Measurements from ENCODE around the gene RTEL1. TPM values are rescaled to one million over a fixed set of nuclear protein-coding genes. Genes with fewer than 3 reads are reported as not detected.

Gene RTEL1
- total RNA-seq, 1 experiment from 2014 or later, result 33.4 TPM

DNA sequence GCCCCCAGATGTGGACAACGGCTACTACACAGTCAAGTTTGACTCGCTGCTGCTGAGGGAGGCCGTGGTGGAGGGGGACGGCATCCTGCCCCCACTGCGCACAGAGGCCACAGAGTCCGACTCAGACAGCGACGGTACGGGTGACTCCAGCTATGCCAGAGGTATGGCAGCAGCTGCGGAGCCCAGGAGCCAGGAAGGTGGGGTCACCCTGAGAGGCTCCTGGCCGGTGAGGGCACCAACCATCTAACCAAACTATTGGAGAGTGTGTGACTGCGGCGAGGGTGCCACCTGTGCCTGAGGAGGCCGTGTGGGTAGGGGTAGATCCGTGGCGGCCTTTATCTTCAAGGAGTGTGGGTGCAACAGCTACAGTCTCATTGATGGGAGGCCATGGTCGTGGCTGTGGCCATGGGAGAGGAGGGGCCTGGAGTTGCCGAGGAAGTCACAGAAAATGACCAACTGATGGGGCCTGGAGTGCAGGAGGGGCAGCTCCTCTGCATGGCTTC lies 75.5 kb downstream of the RTEL1 start:
- Mint-ChIP-seq H3K4me3 (no peak overlapping the region), H3K36me3 (ENCODE audit: insufficient read depth in 1 of 3, low read depth in 3 of 3) (peaks cover 11 to 31% (median 14%) of the 10 kb centered on the region in 3 experiments; a peak in 6 of 7 replicates), H3K4me1 (no peaks in the 10 kb centered on the region), H3K27me3 (ENCODE audit: low read depth) (no peaks in the 10 kb centered on the region; the same call in 1 of the 2 replicates), H3K9me3 (no peaks in the 10 kb centered on the region), H3K27ac (peak overlapping the region in 2 of 3 experiments; percentile 25 to 49; a peak in 2 of 7 replicates)
- no CpG with 5 or more reads among the region's 18 CpGs for WGBS (ENCODE audit: extremely low coverage, insufficient read length, low lambda C conversion rate)
- TF ChIP-seq, protein P1, sequence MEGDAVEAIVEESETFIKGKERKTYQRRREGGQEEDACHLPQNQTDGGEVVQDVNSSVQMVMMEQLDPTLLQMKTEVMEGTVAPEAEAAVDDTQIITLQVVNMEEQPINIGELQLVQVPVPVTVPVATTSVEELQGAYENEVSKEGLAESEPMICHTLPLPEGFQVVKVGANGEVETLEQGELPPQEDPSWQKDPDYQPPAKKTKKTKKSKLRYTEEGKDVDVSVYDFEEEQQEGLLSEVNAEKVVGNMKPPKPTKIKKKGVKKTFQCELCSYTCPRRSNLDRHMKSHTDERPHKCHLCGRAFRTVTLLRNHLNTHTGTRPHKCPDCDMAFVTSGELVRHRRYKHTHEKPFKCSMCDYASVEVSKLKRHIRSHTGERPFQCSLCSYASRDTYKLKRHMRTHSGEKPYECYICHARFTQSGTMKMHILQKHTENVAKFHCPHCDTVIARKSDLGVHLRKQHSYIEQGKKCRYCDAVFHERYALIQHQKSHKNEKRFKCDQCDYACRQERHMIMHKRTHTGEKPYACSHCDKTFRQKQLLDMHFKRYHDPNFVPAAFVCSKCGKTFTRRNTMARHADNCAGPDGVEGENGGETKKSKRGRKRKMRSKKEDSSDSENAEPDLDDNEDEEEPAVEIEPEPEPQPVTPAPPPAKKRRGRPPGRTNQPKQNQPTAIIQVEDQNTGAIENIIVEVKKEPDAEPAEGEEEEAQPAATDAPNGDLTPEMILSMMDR (conservative IDR thresholded peaks at IDR 0.05), result no peak
- H3K4ac ChIP-seq (ENCODE audit: low read depth, low read length), result no peak overlapping the region
- H3K56ac ChIP-seq (ENCODE audit: insufficient read length, low read depth, low read length), result no peak overlapping the region
- H2BK15ac ChIP-seq (ENCODE audit: low read depth, low read length), result no peak overlapping the region
- H2AK5ac ChIP-seq (ENCODE audit: insufficient read length, low read length), result no peak overlapping the region
- H3K4me1 ChIP-seq (ENCODE audit: insufficient read depth, low read length), result no peaks in the 10 kb centered on the region
- no peak overlapping the region for H2BK20ac ChIP-seq (ENCODE audit: low read depth, low read length, poor library complexity, severe bottlenecking)
- H3K79me1 ChIP-seq (ENCODE audit: insufficient read depth, low read depth, low read length, poor library complexity, severe bottlenecking), result no peaks in the 10 kb centered on the region
- H3K18ac ChIP-seq (ENCODE audit: insufficient read length, low read depth, low read length), result no peak overlapping the region
- no peak overlapping the region for H3K4me2 ChIP-seq (ENCODE audit: insufficient read depth, insufficient read length, low read length)
- H3K79me2 ChIP-seq (ENCODE audit: insufficient read depth, low read length), result no peaks in the 10 kb centered on the region
- no peak overlapping the region for H4K5ac ChIP-seq (ENCODE audit: insufficient read length, low read depth, low read length)
- H3K27ac ChIP-seq (ENCODE audit: insufficient read length, low read depth, low read length), result no peak overlapping the region
- H3K23ac ChIP-seq (ENCODE audit: insufficient read length, low read depth, low read length), result no peak overlapping the region
- no peak overlapping the region for H4K8ac ChIP-seq (replicated peaks; ENCODE audit: insufficient read length, low read depth, low read length)
- no peak overlapping the region for H3T11ph ChIP-seq (ENCODE audit: low read length)
- DNase-seq, result no peak
- H3K27me3 ChIP-seq (ENCODE audit: insufficient read depth, low read length), result no peaks in the 10 kb centered on the region
- H3K14ac ChIP-seq (ENCODE audit: insufficient read depth, low read length), result no peak overlapping the region
- H2BK12ac ChIP-seq (ENCODE audit: insufficient read length, low read depth, low read length), result no peak overlapping the region
- H4K91ac ChIP-seq (ENCODE audit: insufficient read length, low read depth, low read length), result no peak overlapping the region
- no peak overlapping the region for H2BK120ac ChIP-seq (ENCODE audit: low read depth, low read length, poor library complexity, severe bottlenecking)
- no peaks in the 10 kb centered on the region for H4K20me1 ChIP-seq (ENCODE audit: control insufficient read depth, insufficient read depth, insufficient read length)
- H3K23me2 ChIP-seq (ENCODE audit: insufficient read length, low read depth, low read length, poor library complexity, severe bottlenecking), result no peaks in the 10 kb centered on the region
- H2AFZ ChIP-seq (ENCODE audit: low read length), result no peak overlapping the region
- H2BK5ac ChIP-seq (ENCODE audit: insufficient read length, low read length), result no peak overlapping the region
- H3K9ac ChIP-seq (ENCODE audit: extremely low read depth, insufficient read length, low read length), result no peak overlapping the region
- no peaks in the 10 kb centered on the region for H3K9me3 ChIP-seq (ENCODE audit: control insufficient read depth, low read depth, low read length)
